GM23248 (cell line): ENCODE measurements around the gene DNHD1.
"Not testable (repeated sequence)": the region's sequence is repeated elsewhere in the genome, so short reads cannot be mapped to it uniquely, and the experiment has no call there.

Source experiments
- EZH2 ChIP-seq: fragments of 200-600 bp; sonication (generic); IDR thresholded peaks from 2 replicates; pipeline ENCODE4 v1.6.1; 2018; ENCODE audit warnings: antibody characterized with exemption, mild to moderate bottlenecking; ENCODE audit not compliant: insufficient read depth, poor library complexity, severe bottlenecking
- EZH2phosphoT487 ChIP-seq: fragments of 200-600 bp; sonication (generic); IDR thresholded peaks from 2 replicates; pipeline ENCODE4 v1.6.1; 2018; ENCODE audit warnings: antibody characterized with exemption, moderate library complexity, mild to moderate bottlenecking, low read depth; ENCODE audit not compliant: insufficient read depth

- TF ChIP-seq EZH2, EZH2phosphoT487: not testable (repeated sequence)
Observed at GRCh38 chr11:6521946-6522345, 24.9 kb downstream of the DNHD1 start.
